GM04503 (cell line): Measurements from ENCODE around the gene ADAD1.
"Not testable (repeated sequence)": the region's sequence is repeated elsewhere in the genome, so short reads cannot be mapped to it uniquely, and the experiment has no call there.

Experiments used
- DNase-seq: peaks from one replicate; pipeline ENCODE4 v3.0.0-alpha.2; 2012; ENCODE audit warnings: low read depth

The ADAD1 gene

DNA sequence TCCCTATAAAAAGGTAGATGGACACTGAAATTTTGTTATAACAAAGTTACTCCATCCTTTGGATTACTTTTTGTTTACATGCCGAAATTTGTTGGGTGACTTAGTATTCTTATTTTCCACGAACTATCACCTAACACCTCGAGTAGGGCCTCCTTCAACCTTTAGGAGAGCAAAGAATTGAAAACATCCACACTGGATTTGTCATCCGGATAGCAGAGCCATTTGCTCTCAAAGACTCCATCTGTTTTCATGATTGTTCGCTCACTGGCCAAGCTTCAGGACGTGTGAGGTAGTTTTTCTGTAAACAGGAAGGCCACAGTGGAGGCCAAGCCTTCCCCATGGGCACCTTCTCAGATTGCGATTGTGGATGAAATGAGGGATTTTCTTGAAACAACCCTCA is at the start of gene ADAD1:
Gene ADAD1, plus strand, starts transcription at position 301 of the 400 bp plus-strand sequence. CDS start 1,059 bp downstream, outside the sequence.
- DNase-seq, result no peak

GRCh38 chr4:122329876-122330565 is 48.8 kb upstream of the ADAD1 start:
- peak; percentile 61 for DNase-seq

DNA sequence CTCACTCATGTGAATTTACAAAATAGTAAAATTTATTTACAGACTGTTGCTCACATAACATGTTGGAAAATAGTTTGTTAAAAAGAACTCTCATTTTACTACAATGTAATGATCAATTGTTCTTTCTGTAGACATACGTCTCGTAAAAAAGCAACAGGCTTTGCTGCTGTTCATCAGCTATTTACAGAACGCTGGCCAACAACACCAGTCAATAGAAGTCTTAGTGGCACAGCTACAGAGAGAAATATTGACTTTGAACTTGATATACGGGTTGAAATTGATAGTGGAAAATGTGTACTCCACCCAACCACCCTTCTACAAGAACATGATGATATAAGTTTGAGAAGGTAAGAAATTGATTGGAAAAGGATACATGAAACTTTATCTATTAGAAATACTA is 47.6 kb upstream of the ADAD1 start:
- no peak for DNase-seq

DNA sequence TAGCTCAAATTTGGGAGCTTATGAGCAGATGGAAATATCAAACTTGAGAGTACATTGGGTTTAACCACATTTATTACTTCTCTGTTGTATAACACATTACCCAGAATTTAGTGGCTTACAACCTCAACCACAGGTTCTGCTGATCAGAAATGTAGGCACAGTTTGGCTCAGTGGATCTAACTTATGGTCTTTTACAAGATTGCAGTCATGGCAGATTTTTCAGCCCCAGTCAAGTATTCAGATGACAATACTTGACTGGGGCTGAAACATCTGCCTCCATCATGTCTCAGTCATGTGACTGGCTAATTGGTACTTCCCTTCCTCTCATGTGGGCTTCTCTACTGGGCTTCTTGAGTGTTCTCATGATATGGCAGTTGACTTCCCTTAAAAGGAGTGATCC is 44.0 kb upstream of the ADAD1 start:
- DNase-seq, result no peak

DNA sequence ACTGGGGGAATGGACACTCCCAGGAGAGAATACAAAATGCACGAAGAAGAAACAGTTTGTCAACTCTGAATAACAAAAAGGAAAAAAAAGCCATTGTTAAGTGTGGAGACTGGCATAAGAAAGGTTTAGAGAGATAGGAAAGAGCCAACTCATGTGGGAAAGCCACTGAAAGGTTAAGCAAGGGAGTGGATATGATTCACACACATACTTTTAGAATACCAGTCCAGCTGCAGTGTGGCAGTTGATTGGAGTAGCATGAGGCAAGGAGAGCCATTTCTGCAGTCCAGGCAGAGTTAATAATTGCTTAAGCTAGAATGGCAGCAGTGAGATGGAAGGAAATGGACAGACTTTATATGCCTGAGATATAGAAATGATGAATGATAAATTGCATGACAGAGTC is 36.9 kb upstream of the ADAD1 start:
- DNase-seq, result peak; percentile 77

DNA sequence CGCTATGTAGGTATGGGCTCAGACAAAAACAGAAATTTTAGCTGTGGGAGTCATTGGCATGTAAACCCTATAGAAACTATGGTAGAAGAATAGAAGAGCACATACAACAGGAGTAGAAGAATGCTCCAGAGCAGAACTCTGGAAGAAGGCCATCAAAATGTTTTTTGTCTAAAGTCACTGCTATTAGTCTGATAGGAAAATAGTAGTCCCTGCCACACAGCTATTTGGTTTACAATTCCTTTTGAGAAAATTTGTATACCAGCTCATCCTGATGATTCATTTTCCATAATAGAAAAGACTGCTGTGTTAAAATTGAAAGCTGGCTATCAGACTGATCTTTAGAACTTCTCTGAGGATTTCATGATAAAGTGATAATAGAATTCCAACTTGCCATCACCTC is 32.8 kb upstream of the ADAD1 start:
- no peak for DNase-seq

GRCh38 chr4:122346503-122346902 is 32.3 kb upstream of the ADAD1 start:
- no peak for DNase-seq

GRCh38 chr4:122356317-122356808 is 22.4 kb upstream of the ADAD1 start:
- no peak for DNase-seq

DNA sequence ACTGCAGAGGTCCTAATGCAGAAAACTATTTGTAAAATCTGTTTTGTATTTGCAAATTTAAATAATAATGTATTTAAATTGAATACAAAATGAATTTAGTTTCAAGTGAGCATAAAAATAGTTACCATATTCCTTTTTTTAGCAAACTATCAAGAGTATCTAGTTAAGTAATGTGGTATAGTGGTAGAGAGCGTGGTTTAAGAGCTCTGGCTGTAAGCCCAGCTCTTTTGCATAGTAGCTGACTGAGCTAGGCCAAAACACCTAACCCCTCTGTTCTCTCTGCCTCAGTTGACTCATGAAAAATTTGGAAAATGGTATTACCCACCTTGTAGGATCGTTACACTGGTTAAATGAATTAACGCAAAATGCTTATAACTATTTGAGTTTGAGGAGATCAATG is 18.1 kb upstream of the ADAD1 start:
- no peak for DNase-seq

DNA sequence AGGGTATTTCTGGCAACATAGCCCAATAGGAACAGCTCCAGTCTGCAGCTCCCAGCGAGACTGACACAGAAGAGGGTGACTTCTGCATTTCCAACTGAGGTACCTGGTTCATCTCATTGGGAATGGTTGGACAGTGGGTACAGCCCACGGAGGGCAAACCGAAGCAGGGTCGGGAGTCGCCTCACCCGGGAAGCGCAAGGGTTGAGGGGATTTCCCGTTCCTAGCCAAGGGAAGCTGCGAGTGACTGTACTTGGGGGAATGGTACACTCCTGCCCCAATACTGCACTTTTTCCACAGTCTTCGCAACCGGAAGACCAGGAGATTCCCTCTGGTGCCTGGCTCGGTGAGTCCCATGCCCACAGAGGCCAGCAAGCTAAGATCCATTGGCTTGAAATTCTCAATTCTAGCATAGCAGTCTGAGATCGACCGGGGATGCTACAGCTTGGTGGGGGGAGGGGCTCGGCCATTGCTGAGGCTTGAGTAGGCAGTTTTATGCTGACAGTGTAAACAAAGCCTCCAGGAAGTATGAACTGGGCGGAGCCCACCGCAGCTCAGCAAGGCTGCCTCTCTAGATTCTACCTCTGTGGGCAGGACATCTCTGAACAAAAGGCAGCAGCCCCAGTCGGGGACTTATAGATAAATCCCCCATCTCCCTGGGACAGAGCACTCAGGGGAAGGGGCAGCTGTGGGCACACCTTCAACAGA is 14.0 kb upstream of the ADAD1 start:
- no peak for DNase-seq

DNA sequence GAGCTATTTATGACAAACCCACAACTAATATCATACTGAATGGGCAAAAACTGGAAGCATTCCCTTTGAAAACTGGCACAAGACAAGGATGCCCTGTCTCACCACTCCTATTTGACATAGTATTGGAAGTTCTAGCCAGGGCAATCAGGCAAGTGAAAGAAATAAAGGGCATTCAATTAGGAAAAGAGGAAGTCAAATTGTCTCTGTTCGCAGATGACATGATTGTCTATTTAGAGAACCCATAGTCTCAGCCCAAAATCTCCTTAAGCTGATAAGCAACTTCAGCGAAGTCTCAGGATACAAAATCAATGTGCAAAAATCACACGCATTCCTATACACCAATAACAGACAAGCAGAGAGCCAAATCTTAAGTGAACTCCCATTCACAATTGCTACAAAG is 10.0 kb upstream of the ADAD1 start:
- not testable (repeated sequence) for DNase-seq

GRCh38 chr4:122377352-122377751 is 1.5 kb upstream of the ADAD1 start:
- DNase-seq, result no peak

GRCh38 chr4:122379239-122379638 is 428 bp downstream of the ADAD1 start:
- no peak for DNase-seq

- no peak for DNase-seq
Measured at GRCh38 chr4:122383341-122383740, 4.5 kb downstream of the ADAD1 start.

GRCh38 chr4:122384245-122384644 is 5.4 kb downstream of the ADAD1 start:
- DNase-seq, result no peak

- DNase-seq, result no peak
Measured at GRCh38 chr4:122393276-122393675, 14.5 kb downstream of the ADAD1 start.

DNA sequence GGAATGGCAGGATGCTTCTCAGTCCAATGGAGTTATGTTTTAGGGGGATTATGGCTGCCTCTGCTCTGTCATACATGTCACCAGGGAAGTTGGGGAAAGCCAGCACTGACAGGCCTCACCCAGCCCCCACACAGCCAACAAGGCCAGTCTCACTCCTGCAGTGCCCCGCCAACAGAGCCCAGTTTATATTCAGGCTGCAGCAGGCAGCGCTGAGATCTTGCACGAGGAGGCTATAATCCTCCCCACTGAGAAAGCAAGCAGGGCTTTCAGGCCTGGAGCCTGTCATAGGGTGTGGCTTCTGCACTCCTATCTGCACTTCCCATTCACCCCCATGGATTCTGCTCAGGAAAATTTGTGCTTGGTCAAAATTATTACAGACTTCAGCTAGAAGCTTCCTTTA is 25.1 kb downstream of the ADAD1 start:
- no peak for DNase-seq

DNA sequence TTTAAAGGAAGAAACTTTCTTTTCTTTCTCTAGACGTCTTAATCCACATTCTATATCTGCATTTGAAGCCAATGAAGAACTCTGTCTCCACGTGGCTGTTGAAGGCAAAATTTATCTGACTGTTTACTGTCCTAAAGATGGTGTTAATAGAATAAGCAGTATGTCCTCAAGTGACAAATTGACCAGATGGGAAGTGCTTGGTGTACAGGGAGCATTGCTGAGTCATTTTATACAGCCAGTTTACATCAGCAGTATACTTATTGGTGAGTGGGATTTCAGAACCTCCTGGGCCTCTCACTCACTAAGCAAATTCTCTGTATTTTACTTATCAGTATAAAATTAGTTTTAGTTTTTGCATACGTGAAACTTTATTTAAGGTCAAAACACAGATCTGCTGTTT is 33.7 kb downstream of the ADAD1 start:
- no peak for DNase-seq

- peak; percentile 17 for DNase-seq
Measured at GRCh38 chr4:122423246-122423645, 44.4 kb downstream of the ADAD1 start.

DNA sequence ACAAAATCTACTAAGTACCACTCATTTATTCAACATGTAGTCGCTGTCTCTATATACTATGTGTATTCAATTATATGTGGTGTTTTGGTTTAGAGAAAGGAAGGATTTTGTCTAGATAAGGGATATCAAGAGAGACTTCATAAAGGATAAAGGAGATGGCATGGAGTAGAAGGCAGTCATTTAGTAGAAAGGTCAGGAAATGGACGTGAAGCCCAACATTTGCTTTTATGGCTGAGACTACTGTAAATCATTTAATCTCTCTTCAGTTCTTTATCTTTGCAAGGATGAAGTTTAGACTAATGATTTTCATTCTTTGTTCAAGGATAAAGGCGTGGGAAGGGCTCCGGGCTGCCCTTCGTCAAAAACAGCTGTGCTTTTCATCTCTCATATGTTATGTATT is 52.5 kb downstream of the ADAD1 start:
- no peak for DNase-seq

DNA sequence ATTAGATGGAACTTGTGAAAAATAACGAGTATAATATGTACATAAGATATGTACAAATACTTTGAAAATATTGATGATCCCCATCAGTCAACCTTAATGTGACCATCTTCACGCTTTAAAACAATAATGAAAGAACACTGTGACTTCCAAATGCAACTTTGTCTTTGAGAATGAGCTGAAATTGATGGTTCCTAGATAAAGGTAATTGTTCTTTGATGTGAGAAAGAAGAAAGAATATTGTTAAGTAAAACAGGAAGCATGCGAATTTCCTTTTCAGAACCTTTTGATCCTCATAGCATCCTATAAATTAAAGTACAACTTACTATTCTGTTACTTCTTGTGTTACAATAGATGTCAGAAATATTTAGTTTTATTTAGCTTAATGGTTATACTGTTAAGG is 55.5 kb downstream of the ADAD1 start:
- no peak for DNase-seq

DNA sequence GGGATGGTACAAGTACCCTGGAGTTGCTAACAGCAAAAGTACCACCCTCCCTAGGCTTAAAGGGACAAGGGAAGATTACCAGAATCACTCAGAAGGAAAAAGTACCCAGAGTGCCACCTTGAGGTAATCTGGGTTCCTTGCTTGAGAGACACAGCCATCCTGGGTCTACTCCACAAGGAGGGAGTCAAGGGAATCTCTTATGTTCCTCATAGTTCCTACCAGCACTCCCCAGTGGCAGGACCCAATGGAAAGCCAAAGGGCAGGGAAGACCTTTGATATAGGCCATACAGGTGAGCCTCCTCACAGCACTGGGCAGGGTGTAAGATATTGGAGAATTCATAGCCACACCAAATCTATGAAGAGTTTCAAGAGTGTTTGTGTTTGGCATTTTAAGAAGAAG is 72.0 kb downstream of the ADAD1 start:
- DNase-seq, result peak; percentile 6

GRCh38 chr4:122453384-122453995 is 74.7 kb downstream of the ADAD1 start:
- no peak for DNase-seq
